GM18502 (cell line): Measurements from ENCODE around the gene CSNK1A1.

Experiments used
- ATAC-seq: cut with Tn5 transposase; IDR thresholded peaks from one replicate; pipeline ENCODE4 v1.9.1; 2021; ENCODE audit warnings: mild to moderate bottlenecking; ENCODE audit not compliant: unreplicated experiment, poor library complexity

Gene CSNK1A1

DNA sequence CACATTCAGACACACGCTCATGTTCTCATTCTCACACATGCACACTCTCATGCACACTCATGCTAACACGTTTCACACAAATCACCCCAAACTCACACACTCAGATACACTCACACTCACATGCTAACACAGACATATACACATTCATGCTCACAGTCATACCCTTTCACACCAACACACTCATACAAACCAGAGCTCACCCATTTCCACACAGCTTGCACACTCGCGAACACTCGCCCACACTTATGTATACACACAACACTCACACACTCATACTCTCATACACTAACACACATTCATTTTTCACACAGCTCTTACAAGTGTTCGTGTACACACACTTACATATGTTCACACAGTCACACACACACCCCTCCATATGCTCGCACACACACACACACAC is 108.0 kb downstream of the CSNK1A1 start:
- ATAC-seq = no peak

DNA sequence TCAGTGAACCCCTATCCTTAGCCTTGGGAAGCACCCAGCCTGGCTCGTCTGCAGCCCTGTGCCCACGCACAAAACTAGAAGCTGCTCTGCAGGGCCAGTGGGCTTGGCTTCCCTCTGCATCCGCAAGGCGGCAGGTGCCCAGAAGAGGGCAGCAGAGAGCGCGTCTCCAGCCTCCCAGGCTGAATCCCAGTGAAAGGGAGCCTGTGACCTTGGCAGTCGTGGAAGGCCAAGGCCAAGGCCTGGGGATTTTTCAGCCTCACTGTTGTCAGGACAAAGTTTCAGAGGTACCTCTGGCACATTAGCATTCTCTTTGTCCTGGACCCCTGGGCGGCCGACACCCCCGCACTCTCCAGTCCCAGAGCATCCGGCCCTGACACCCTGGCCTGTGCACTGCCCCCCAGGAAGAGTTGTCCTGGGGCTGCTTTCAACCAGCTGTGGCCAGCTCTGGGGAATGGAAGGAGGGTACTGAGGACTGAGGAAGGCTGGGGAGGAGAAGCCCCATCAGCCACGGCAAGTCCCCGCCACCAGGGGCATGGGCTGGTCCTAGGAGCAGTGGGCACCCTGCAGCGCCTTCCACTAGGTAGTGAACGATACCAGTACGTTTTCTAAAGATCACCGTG is 108.6 kb downstream of the CSNK1A1 start:
- no peak for ATAC-seq
